ENCODE data around the gene SENP7. TPM values are rescaled to one million over a fixed set of nuclear protein-coding genes. Genes with fewer than 3 reads are reported as not detected.

The SENP7 gene
- total and polyA plus RNA-seq, 12 donors, result 3.6 to 18.9 (median 10.0) TPM

- Histone ChIP-seq H3K4me1 (no peaks in the 10 kb centered on the region), H3K9me3 (peaks cover 0 to 25% (median 0%) of the 10 kb centered on the region in 11 donors), H3K36me3 (no peaks in the 10 kb centered on the region), H3K27ac (no peak overlapping the region), H3K27me3 (no peaks in the 10 kb centered on the region), H3K4me3 (no peak overlapping the region)
- intact Hi-C loops (cut with DNase I), result no loop called here
- TF ChIP-seq, protein P1, sequence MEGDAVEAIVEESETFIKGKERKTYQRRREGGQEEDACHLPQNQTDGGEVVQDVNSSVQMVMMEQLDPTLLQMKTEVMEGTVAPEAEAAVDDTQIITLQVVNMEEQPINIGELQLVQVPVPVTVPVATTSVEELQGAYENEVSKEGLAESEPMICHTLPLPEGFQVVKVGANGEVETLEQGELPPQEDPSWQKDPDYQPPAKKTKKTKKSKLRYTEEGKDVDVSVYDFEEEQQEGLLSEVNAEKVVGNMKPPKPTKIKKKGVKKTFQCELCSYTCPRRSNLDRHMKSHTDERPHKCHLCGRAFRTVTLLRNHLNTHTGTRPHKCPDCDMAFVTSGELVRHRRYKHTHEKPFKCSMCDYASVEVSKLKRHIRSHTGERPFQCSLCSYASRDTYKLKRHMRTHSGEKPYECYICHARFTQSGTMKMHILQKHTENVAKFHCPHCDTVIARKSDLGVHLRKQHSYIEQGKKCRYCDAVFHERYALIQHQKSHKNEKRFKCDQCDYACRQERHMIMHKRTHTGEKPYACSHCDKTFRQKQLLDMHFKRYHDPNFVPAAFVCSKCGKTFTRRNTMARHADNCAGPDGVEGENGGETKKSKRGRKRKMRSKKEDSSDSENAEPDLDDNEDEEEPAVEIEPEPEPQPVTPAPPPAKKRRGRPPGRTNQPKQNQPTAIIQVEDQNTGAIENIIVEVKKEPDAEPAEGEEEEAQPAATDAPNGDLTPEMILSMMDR (IDR thresholded peaks at IDR 0.05), result no peak
- ATAC-seq (no peak), DNase-seq (no peak)
Measured at GRCh38 chr3:101292027-101292426, 221.0 kb downstream of the SENP7 start.

DNA sequence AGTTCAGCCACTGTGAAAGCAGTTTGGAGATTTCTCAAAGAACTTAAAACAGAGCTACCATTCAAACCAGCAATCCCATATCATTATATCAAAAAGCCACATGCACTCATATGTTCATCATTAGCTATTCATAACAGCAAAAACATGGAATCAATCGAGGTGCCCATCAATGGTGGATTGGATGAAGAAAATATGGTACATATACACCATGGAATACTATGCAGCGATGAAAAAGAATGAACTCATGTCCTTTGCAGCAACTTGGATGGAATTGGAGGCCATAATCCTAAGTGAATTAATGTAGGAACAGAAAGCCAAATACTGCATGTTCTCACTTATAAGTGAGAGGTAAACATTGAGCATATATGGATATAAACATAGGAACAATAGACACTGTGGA lies 224.7 kb downstream of the SENP7 start:
- no peak overlapping the region for H3K4me3 ChIP-seq
- H3K4me1 ChIP-seq, result no peaks in the 10 kb centered on the region
- WGBS, 2 donors, result 82 to 85% methylated on average over 2 of the region's 2 CpGs
- peaks cover 0 to 6% (median 0%) of the 10 kb centered on the region in 11 donors for H3K9me3 ChIP-seq
- intact Hi-C loops (cut with DNase I), result no loop called here
- DNase-seq (no peak), ATAC-seq (no peak)
- TF ChIP-seq, protein P1 (IDR thresholded peaks at IDR 0.05), result no peak
- no peak overlapping the region for H3K27ac ChIP-seq
- H3K36me3 ChIP-seq, result no peaks in the 10 kb centered on the region
- no peaks in the 10 kb centered on the region for H3K27me3 ChIP-seq

DNA sequence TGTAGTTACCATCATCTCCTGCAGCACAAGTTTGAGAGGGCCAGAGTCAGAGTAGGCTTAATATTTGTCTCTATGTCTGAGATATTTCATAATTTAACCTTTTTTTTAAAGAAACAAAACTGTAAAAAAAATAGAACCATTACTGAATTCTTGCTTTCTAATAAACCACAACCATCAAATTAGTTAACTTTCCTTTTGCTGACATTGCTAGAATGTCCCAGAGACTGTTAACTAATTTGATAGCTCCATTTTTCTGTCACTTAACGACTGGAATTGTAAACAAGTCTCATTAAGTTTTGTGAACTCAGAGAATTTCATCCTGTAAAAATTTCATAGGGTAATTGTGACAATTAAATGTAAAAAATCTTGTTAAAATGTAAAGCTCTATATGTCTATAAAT lies 228.3 kb downstream of the SENP7 start:
- Histone ChIP-seq H3K36me3 (no peaks in the 10 kb centered on the region), H3K27ac (no peak overlapping the region), H3K4me3 (no peak overlapping the region), H3K9me3 (peaks cover 0 to 6% (median 0%) of the 10 kb centered on the region in 11 donors), H3K4me1 (no peaks in the 10 kb centered on the region), H3K27me3 (no peaks in the 10 kb centered on the region)
- 83 to 86% methylated on average over 1 of the region's 1 CpG for WGBS, 2 donors
- ATAC-seq (no peak), DNase-seq (no peak)
- intact Hi-C loops (cut with DNase I), result no loop called here
- TF ChIP-seq, protein P1 (IDR thresholded peaks at IDR 0.05), result no peak

- 46 to 49% methylated on average over 3 of the region's 3 CpGs for WGBS, 2 donors
Measured at GRCh38 chr3:101281521-101282030, 231.4 kb downstream of the SENP7 start.

More at GRCh38 chr3:101281521-101282030, 231.4 kb downstream of the SENP7 start:
- TF ChIP-seq, protein P1 (IDR thresholded peaks at IDR 0.05), result no peak
- H3K9me3 ChIP-seq, result no peaks in the 10 kb centered on the region
- H3K4me3 ChIP-seq, result no peak overlapping the region
- H3K4me1 ChIP-seq, result no peaks in the 10 kb centered on the region
- H3K27ac ChIP-seq, result no peak overlapping the region
- intact Hi-C loops (cut with DNase I), result no loop called here
- ATAC-seq (no peak), DNase-seq (no peak)
- no peaks in the 10 kb centered on the region for H3K36me3 ChIP-seq
- H3K27me3 ChIP-seq, result no peaks in the 10 kb centered on the region
